Stimulated activated CD4-positive, alpha-beta T cell treated with anti-CD3 and anti-CD28 coated beads, Interleukin-4, amount 100 ng/mL, for 24 hours (primary cell): Measurements from ENCODE around the gene MISP3.

Source experiments
- DNase-seq: peaks from one replicate; pipeline ENCODE4 v3.0.0-alpha.2; 2020

Gene MISP3

GRCh38 chr19:14081797-14082674, 9.4 kb downstream of the MISP3 start:
- DNase-seq, result peak; percentile 39

GRCh38 chr19:14082675-14082960, 10.0 kb downstream of the MISP3 start:
- no peak for DNase-seq

GRCh38 chr19:14085309-14085995, 12.9 kb downstream of the MISP3 start, which contains the start of gene C19orf67:
Gene C19orf67 (minus strand): TSS chr19:14085783. CDS start chr19:14085627, 156 bp downstream.
- no peak for DNase-seq

DNA sequence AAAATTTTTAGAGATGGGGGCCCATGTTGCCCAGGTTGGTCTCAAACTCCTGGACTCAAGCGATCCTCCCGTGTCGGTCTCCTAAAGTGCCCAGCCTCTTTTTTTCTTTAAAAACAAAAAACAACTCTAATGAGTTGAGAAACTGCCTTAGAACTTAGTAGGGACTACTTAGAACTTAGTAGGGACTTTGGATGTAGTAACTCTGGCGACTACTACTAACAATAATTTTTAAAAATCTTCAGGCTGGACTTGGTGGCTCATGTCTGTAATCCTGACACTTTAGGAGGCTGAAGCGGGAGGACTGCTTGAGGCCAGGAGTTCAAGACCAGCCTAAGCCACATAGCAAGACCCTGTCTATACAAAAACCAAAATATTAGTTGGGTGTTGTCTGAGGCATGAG, 13.5 kb downstream of the MISP3 start:
- no peak for DNase-seq

- no peak for DNase-seq
Measured at GRCh38 chr19:14088634-14089411, 16.2 kb downstream of the MISP3 start.

GRCh38 chr19:14089412-14089661, 16.8 kb downstream of the MISP3 start:
- DNase-seq, result peak; percentile 18

DNA sequence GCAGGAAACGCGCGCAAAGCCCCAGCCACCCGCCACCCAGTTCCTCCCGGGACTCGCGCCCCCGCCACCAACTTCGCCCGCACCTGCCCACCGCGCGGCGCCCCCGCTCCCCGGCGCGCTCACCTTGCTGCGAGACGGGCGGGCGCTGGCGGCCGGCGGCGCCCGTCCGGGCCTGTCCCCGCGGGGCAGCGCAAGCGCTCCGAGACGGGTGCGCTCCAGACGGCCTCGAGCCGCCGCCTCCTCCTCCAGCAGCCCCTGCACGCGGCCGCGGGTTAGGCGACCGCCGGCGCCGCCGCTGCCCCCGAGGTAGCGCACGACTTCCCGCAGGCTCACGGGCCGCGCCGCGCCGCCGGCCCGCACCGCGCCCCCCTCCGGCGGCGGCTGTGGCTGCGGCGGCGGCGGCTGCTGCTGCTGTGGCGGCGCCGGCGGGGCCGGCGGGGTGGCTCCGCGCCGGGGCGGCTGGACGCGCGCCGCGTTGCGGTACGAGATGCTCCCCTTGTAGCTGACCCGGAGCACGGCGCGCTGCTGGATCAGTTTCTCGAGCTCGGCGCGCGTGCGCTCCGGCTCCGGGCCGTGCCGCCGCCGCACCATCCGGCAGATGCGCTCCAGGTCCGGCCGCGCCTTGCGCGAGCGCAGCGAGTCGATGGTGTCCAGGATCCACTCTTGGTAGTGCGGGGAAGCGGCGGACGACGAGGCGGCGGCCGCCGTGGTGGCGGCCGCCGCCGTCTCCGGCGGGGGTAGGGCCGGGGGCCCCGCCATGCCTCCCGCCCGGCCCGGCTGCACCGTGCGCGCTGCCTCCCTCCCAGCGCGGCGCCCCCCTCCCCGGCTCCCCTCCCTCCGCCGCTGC, 17.3 kb downstream of the MISP3 start:
- DNase-seq, result peak; percentile 52

DNA sequence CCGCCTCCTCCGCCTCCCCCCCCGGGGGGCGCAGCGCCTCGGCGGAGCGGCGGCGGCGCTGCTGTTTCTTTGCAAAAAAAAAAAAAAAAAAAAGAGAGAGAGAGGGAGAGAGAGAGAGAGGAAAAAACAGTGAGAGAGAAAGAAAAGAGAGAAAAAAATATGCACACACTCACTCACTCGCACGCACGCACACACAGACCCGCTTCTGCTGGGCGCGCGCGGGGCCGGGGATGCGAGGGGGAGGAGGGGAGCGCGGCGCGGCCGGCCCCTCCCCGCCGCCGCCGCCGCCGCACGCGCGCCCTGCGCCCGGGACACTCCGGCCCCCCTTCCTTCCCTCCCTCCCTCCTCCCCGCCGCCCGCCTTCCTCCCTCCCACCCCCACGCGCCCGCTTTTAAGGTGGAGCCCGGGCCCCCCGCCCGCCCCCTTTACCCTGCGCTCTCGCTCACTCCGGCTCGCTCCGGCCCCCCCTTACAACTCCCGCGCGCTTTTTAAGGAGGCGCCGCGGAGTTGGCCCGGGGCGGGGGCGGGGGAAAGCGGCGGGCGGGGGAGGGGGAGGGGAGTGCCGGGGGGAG, 18.0 kb downstream of the MISP3 start, which contains the start of gene SAMD1:
SAMD1 (minus strand) TSS at position 243 of the 572 bp plus-strand sequence.
- peak; percentile 82 for DNase-seq

- peak; percentile 61 for DNase-seq
Measured at GRCh38 chr19:14091081-14091812, 18.7 kb downstream of the MISP3 start.

DNA sequence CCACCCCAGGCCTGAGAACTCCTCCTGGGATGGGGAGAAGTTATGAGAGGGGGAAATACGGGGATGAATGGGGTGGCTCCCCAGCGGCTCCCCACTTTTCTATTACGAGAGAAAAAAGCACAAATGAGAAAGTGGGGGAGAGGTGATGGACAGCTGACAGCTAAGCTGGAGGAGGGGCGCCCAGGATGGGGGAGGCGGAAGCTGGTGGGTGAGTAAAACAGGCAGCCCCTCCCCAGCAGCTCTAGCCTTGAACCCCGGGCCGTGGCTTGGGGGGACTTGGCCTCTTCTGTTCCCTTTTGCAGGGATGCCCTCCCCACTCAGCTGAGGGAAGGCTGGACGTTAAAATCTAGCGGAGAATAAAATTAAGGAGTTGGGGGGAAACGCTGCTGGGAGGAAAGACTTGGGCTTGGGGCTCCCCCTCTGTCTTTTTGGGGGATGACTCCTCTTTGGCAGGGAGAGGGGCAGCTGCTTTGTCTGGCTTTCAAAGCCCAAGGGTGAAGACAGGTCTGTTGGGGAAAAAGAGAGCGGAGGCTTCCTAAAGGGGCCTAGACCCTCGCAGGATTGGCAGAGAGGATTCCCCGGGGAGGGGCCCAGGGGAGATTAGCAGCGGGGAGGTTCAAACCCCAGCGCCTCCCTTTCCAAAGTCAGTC, 19.4 kb downstream of the MISP3 start:
- no peak for DNase-seq

- DNase-seq, result no peak
Measured at GRCh38 chr19:14093117-14093823, 20.7 kb downstream of the MISP3 start.

GRCh38 chr19:14094854-14095253, 22.3 kb downstream of the MISP3 start:
- DNase-seq, result no peak

DNA sequence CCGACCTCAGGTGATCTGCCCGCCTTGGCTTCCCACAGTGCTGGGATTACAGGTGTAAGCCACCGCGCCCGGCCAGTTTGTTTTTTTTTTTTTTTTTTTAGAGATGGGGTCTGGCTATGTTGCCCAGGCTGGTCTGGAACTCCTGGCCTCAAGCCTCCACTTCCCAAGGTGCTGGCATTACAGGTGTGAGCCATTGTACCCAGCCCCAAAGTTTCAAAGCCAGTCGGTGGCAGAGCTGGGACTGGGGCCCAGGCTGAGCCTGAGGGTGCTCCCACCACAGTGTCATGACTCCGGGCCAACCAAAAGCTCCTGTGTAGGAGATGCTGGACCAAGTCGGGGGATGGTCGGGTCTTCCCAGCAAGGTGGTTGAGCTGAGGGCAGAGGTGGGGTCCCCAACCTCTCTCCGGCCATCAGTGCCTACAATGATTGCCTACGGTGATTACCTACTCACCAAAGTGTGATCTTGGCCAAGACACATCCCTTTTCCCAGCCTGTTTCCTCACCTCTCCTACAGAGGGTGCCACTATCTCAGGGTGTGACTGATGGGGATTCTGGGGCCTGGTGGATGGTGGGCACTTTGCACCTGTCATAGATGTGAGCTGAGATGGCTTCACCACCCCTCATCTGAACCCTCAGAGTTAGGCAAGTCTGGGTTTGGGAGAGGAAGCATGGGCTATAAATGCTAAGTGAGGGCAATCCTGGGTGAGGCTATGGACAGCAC, 23.8 kb downstream of the MISP3 start:
- DNase-seq, result no peak

DNA sequence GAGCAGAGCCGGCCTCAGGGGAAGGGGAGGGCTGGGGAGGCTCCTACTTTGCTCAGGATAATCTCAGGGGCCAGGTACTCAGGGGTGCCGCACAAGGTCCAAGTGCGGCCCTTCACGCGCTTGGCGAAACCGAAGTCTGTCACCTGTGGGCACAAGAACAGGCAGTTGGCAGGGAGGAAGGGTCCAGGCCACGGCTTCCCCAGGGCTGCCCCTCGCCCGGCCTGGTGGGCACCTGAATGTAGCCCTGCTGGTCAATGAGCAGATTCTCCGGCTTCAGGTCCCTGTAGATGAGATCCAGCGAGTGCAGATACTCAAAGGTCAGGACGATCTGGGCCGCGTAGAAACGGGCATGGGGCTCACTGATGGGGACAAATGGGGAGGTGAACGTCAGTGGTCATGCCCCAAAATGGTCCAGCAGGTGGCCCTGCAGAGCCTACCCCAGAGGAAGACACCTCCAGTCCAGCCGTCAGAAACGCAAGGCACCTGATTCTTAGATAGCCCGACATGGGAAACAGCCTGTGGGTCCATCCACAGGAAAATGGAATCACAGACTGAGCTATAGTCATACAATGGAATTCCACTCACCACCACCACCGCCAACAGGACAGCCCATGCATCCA, 25.1 kb downstream of the MISP3 start:
- no peak for DNase-seq

DNA sequence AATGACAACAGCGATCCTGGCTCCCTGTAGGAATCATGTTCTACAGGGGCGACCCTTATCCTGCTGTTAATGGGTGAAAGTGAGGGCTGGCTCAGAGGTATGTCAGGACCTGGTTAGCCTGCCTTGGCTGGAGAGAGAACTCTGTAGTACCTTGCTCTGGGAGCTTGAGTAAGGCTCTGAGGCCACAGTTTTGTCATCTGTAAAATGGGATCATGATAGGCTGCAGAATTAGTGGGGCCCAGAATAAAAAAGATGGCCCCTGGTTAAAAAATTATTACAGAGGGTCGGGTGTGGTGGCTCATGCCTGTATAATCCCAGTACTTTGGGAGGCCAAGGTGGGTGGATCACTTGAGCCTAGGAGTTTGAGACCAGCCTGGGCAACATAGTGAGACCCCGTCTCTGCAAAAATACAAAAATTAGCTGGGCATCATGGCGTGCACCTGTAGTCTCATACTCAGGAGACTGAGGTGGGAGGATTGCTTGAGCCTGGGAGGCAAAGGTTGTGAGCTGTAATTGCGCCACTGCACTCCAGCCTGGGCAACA, 28.5 kb downstream of the MISP3 start:
- DNase-seq, result no peak

DNA sequence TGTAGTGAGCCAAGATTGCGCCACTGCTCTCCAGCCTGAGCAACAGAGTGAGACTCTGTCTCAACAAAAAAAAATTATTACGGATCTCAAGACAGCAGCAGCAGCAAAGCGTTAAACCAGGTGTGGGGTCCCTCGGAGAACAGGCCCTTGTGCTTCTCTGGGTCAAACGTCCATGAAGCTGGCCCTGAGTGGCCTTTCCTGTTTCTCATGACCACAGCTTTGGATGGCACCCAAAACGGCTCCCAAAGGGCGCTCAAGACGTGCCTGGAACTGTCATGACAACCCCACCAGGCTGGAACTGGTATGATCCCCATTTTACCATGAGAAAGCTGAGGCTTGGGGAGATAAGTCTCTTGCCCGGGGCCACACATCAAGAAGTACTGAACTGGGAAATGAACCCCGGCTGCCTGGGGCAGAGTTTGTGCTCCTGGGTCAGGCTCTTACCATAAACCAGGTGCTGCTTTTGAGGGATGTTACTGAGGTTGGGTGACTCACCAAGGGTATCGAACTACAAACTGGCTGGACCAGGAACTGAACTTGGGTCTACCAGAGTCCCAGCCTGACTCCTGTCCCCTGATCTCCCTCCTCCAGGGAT, 29.6 kb downstream of the MISP3 start:
- DNase-seq, result no peak

DNA sequence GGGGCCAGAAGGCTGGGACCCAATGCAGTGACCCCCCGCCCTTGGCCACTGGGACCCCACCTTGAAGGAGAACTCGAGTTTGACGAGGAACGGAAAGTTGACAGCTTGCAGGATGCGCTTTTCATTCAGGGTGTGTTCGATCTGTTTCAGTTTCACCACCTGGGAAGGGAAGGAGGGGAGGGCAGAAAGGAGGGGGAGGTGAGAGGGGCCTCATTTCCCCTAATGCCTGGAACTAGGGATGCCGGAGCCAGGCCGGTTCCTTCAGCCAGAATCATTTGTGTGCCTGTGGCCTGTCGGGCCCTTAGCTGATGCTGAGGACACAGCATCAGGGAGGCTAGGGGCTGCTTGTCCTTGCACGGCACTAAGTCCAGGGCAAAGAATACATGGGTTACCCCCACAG, 30.2 kb downstream of the MISP3 start:
- no peak for DNase-seq

- DNase-seq, result no peak
Measured at GRCh38 chr19:14103310-14103709, 30.7 kb downstream of the MISP3 start.

- DNase-seq, result no peak
Measured at GRCh38 chr19:14105680-14106079, 33.1 kb downstream of the MISP3 start.
